ENCODE measurements around the gene SNCB.

SNCB gene

GRCh38 chr5:176644294-176644693, 14.0 kb upstream of the SNCB start:
- no peak for DNase-seq

DNA sequence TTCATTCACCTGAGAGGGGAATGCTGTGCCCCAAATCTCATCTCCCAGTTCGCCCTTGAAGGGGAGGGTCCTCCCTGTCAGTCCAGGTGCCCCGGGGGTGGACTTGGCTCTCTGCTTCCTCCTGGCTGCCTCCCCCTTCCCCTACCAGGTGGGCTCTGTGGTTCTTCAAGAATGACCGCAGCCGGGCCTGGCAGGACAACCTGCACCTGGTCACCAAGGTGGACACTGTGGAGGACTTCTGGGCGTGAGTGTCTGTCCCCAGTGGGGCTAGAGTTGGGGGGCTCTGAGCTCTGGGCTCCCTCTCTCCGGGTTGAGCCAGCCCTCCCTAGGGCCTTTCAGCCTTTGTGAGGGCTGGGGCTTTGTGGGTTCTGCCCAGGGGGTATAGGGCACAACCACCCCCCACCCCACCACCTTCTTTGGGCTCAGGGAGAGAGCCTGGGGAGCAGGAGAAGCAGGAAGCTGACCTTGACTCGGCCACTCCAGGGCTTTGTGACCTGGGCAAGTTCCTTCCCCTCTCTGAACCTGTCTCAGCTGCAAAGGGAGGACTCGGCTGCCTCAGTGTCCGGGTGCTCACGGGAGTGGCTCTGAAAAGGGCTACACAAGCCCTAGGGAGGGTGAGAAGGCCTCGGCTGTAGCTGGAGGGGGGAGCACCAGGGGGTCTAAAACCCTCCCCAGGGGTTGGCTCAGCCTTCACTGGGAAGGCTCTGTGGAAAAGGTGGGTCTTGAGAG, 13.3 kb upstream of the SNCB start:
- no peak for DNase-seq

GRCh38 chr5:176642675-176643490, 12.5 kb upstream of the SNCB start:
- no peak for DNase-seq

DNA sequence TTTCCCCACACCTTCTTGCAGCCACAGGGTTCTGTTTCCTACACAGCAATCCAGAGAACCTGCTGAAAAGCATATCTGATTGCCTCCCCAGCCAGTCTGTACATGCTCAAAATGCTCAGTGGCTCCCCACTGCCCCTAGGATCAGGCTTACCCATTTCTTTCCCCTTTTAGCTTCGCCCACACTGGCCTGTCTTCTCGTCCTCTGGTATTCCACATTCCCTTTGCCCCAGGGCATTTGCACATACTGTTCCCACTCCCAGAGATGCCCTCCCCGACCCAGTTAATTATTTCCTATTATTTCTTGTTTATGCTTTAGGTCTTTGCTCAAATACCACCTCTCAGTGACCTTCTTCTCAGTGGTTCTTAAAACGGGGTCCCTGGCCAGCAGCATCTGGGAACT, 10.3 kb upstream of the SNCB start:
- DNase-seq: no peak

- DNase-seq: no peak
Measured at GRCh38 chr5:176639981-176640380, 9.6 kb upstream of the SNCB start.

DNA sequence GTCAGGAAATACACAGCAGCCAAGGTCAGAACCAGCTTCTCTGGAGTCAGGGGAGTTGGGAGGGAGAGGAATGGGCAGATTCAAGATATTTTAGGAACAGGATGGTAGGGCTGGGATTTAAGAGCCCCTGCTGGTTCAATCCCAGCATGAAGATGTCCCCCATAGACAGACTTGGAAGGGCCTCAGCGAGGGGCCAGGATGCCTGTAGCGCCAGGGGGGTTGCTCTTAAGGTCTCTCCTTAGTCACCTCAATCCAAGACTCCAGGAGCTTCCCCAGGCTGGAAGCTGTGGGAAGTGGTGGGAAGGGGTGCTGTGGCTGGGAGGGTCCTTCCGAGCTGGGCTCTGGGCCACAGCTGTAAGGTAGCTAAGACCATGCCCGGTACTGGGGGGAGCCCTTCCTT, 8.9 kb upstream of the SNCB start:
- no peak for DNase-seq

- DNase-seq: no peak
Measured at GRCh38 chr5:176638437-176638836, 8.1 kb upstream of the SNCB start.

- DNase-seq: no peak
Measured at GRCh38 chr5:176637556-176637955, 7.2 kb upstream of the SNCB start.

GRCh38 chr5:176636426-176636825, 6.1 kb upstream of the SNCB start:
- no peak for DNase-seq

DNA sequence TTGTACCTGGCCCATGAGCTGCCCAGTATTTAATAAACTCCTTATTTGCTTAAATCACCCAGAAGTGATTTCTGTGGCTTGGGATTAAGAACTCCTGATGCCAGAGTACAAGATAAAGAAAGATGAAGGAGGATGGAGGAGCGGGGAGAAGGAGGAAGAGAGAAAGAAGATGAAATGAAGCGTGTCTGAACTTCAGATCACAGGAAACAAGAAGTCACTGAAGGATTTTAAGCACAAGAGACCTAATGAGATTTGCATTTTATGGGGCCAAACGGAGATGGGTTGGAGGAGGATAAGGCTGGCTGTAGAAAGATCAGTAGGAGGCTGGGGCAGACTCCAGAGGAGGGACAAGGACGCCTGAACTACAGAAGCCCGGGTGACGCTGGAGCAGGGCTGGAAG, 3.3 kb upstream of the SNCB start:
- no peak for DNase-seq

GRCh38 chr5:176632745-176633144, 2.4 kb upstream of the SNCB start:
- no peak for DNase-seq

- DNase-seq: no peak
Measured at GRCh38 chr5:176631383-176632200, 1.3 kb upstream of the SNCB start.

DNA sequence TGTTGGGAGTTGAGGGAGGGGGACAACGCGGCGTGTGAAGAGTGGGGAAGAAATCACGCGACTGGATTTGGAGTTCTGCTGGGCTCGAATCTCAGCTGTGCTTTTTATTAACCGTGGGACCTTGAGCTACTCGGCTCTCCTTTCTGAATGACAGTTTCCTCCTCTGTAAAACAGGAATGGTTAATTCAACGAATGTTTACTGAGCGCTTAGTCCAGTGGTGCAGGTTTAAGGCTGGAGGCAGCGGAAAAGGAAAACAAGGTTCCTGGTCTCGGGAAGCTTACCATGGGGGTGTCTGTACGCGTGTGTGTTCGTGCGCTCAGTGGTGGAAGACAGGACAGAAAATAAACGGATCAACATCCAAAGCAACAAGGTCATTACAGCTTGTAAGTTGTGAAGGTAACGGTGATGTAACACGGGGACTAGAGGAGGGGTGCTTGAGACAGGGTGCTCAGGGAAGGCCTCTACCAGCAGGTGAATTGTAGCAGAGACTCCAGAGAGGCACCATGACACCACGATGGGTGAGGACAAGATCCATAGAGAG, 418 bp upstream of the SNCB start:
- DNase-seq: no peak

GRCh38 chr5:176629317-176629852, 949 bp downstream of the SNCB start:
- no peak for DNase-seq

DNA sequence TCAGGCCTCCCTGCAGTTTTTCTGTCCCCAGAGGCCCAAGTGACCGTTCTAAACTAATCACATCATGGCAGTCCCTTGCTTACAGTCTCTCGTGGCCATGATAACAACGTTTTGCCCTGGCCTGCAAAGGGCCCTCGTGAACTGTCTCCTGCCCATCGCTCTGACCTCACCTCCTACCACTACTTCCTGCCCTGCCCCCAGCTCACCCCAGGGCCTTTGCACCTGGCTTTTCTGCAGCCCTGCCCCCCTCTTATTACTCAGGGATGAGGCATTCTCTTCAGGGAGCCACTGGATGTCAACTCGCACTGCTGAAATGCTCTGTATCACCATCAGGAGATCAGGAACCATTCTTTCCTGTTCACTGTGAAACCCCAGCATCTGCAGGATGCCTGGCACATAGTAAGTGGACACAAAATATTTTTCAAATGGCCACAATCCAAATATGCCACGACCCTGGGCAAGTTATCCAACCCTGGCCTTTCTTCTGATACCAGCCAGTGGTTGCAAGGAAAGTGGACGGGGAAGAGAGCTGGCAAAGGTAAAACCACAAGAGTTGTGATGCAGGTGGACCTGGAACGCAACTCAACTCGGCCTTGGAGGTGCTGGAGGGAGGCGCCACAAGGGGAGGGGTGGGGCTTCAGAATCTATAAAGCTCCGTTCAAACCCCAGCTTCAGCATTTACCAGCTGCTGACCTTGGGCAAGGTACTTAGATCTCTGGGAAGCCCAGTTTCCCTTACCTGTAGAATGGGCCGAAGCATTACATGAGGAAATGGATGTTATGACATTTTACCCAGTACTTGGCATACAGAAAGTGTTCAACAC, 1.7 kb downstream of the SNCB start:
- no peak for DNase-seq

DNA sequence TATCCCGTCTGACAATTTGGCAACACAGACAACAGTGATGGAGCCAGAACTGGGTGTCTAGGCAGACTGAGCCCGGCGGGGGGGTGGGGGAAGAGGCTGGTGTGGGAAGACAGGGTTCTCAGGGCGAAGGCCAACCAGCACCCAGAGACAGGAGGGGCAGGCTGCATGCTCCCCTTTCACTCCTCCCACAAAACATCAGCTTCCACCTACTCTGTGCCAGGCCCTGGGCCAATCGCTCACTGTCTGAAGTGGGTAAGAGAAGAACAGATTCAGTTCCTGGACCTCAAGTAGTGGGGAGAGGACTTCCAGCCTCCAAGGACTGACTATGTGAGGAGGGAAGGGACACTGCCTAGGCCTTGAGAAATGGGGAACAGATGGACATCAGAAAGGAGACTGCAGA, 2.8 kb downstream of the SNCB start:
- DNase-seq: no peak

GRCh38 chr5:176626876-176627236, 3.5 kb downstream of the SNCB start:
- DNase-seq: no peak

DNA sequence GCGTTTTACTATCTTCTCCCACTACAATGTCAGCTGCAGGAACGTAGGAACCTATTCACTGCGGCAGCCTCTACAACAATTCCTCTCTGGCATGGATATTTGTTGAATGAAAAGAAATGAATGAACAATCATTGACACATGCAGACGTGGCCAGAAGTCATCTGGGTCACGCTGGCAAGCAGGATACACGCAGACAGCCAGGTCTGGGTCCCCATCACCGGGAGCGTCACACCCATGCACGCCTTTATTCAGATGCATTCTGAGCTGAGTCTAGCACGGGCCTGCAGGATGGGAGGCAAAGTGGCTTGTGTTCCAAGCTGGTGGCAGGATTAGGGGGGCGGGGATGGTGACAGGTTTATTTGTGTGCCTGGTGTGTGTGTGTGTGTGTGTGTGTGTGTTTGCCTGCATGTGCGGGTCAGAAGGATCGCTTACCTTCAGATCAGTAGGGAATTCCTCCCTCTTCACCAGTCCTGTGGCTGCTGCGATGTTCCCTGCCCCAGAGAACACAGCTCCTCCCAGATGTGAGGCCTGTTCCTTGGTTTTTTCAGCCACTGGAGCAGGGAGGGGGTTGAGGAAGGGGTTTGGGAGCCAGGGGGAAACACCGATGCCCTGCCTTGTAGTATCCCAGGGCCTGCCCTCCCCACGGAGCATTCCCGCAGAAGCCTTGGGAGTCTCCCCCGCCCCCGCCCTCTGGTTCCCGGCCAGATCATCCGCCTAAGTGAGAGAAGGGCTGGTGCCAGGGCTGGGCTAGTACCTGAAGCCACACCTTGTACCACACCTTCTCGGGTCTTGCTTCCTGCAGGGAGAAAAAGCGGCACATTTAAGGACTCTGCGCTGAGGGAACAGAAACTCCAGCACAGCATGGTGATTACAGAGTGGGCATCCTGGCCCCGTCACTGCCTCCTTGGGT, 4.1 kb downstream of the SNCB start:
- no peak for DNase-seq

- no peak for DNase-seq
Measured at GRCh38 chr5:176625512-176625911, 4.8 kb downstream of the SNCB start.

GRCh38 chr5:176624938-176625337, 5.4 kb downstream of the SNCB start:
- DNase-seq: no peak

DNA sequence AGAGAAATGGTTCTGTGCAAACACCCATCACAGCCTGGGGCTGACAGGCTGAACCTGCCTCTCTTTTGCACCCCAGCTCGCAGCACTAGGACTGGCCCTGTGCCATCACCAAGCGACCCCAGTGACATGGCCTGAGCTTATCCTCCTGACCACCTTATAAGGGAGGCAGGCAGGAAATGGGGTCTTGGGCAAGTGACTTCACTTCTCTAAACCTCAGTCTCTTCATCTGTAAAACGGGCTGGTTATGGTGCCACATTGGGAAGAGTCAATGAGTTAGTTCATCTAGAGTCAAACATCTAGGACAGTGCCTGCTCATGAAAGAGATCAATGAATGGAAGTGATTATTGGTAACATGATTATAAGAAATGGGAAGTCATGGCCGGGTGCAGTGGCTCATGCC, 6.2 kb downstream of the SNCB start:
- DNase-seq: no peak
